ENCODE measurements around the gene METTL21A. TPM values are rescaled to one million over a fixed set of nuclear protein-coding genes. Genes with fewer than 3 reads are reported as not detected.

The METTL21A gene
- total and polyA plus RNA-seq, 2 of the 13 experiments (the other 11 are each of a cell fraction or from before 2014, with no cell fraction given): 42.4 to 61.2 TPM

DNA sequence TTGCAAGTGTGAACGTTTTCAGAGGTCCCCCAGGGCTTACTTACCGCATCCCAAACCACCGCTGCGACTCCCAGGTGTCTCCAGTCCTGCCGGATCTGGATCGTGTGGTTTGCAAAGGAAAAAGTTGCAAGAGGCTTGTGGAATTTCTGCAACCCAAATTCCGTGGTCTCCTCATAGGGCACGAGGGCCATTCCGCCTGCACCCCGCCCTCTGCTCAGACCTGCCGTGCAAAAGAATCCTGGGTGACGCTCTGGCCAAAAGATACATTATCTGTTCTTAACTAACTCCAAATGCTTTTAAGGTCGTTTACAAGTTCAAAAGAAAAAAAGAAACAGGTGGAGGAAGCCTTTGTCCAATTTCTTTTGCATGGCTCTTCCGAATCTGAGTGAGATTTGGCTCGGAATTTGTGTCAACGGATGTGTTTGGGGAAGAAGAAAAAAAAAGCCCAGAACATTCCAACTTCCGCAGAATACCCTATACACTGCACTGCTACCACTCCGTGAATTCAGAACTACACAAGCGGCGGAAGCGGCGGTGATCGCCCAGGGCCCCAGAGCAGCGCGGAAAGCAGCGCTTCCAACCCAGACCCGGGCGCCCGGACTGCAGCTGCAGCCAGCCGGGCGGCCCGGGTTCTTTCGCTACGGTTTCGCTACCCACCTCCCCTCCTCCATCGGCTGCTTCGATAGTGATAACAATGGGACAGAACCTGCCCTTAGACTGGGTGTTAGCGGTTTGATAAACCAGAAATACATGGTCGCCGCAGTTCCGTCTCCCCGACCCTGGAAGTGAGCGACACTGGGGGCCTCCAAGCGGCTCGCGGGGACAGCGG, 795 bp downstream of the METTL21A start (continued):
- TF ChIP-seq, protein P1, sequence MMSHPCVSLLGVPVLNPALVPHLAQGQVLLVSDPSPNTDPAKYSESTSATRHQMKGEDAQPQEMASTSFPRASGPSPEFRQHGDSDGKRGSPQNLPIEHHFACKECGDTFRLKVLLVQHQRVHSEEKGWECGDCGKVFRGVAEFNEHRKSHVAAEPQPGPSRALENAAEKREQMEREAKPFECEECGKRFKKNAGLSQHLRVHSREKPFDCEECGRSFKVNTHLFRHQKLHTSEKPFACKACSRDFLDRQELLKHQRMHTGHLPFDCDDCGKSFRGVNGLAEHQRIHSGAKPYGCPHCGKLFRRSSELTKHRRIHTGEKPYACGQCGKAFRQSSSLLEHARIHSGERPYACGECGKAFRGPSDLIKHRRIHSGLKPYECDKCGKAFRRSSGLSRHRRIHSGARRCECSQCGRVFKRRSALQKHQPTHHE (CRISPR knock-in tag; IDR thresholded peaks at IDR 0.05; ENCODE audit: borderline replicate concordance): no peak
- TF ChIP-seq HNRNPLL (IDR thresholded peaks at IDR 0.05; ENCODE audit: low read depth, low read length, poor library complexity, severe bottlenecking): peak; percentile 99
- TF ChIP-seq ARID4A (CRISPR knock-in tag; IDR thresholded peaks at IDR 0.05; ENCODE audit: borderline replicate concordance): no peak
- TF ChIP-seq EED (CRISPR knock-in tag; IDR thresholded peaks at IDR 0.05): no peak
- TF ChIP-seq KAT2B (IDR thresholded peaks at IDR 0.05; ENCODE audit: borderline replicate concordance, low read depth, low read length): no peak
- no peak for TF ChIP-seq ZNF782 (CRISPR knock-in tag; IDR thresholded peaks at IDR 0.05; ENCODE audit: borderline replicate concordance)
- 0 out of 2 replicates have a peak, but pooled peaks have one; percentile 27 for TF ChIP-seq ZBTB39 (CRISPR knock-in tag; IDR thresholded peaks at IDR 0.05)
- no peak for TF ChIP-seq ZBTB44 (CRISPR knock-in tag; IDR thresholded peaks at IDR 0.05)
- TF ChIP-seq HNRNPUL1 (IDR thresholded peaks at IDR 0.05; ENCODE audit: low read depth, low read length): no peak
- TF ChIP-seq DR1 (CRISPR knock-in tag; IDR thresholded peaks at IDR 0.05): no peak
- TF ChIP-seq CENPX (CRISPR knock-in tag; IDR thresholded peaks at IDR 0.05): no peak
- no peak for TF ChIP-seq NFKB2 (CRISPR knock-in tag; IDR thresholded peaks at IDR 0.05; ENCODE audit: borderline replicate concordance)
- no peak for TF ChIP-seq STAG1 (CRISPR knock-in tag; IDR thresholded peaks at IDR 0.05)
- 0 out of 2 replicates have a peak, but pooled peaks have one; percentile 16 for TF ChIP-seq FOXJ3 (CRISPR knock-in tag; IDR thresholded peaks at IDR 0.05; ENCODE audit: borderline replicate concordance)
- no peak for TF ChIP-seq DDIT3 (CRISPR knock-in tag; IDR thresholded peaks at IDR 0.05)
- no peak for TF ChIP-seq ZNF740 (CRISPR knock-in tag; IDR thresholded peaks at IDR 0.05)
- TF ChIP-seq ATF1 (CRISPR knock-in tag; IDR thresholded peaks at IDR 0.05): no peak
- TF ChIP-seq ARNT (IDR thresholded peaks at IDR 0.05): no peak
- no peak for TF ChIP-seq ZKSCAN1 (IDR thresholded peaks at IDR 0.05; ENCODE audit: low read length)

Measured in HepG2 (cell line).